HCT116 (cell line): ENCODE data around the gene LRRN1. TPM values are rescaled to one million over a fixed set of nuclear protein-coding genes. Genes with fewer than 3 reads are reported as not detected.

Experiments
- ATAC-seq: fragments of 200-7000 bp; cut with Tn5 transposase; 2 replicates; pipeline ENCODE4 v1.9.1; 2020; ENCODE audit warnings: mild to moderate bottlenecking, moderate library complexity
- BruUV-seq: library from RNA; stranded (reverse); fragments of 400-500 nt; replicated peaks from 2 replicates; lab custom pipeline; 2021; lab: Mats Ljungman, UMichigan
- CTCF ChIA-PET: fragments of 300-600 bp; sonication (Branson Sonifier 250); formaldehyde crosslinking; loops from one replicate; lab custom pipeline; 2021; ENCODE audit warnings: antibody characterized with exemption; lab: Charles Lee
- POLR2A ChIA-PET: fragments of 300-600, 350-600 bp; sonication (Branson Sonifier 250); formaldehyde crosslinking; loops from one replicate; lab custom pipeline; 2021; ENCODE audit warnings: antibody characterized with exemption; lab: Charles Lee
- RAD21 ChIA-PET, 2 experiments: fragments of 300-600 bp; sonication (Branson Sonifier 250); formaldehyde crosslinking; loops; one replicate each; lab custom pipeline; 2023; ENCODE audit warnings: low total read pairs in 2 of 2; ENCODE audit not compliant: uncharacterized antibody in 2 of 2, unreplicated experiment in 2 of 2, low non-redundant PET in 1 of 2; lab: Charles Lee
- DNase-seq: peaks from one replicate; pipeline ENCODE4 v3.0.0-alpha.2; 2010; ENCODE audit warnings: low read depth, low spot score
- H2AFZ ChIP-seq: fragments of 200-600 bp; shearing (Covaris generic), sonication (generic); 2 replicates; pipeline ENCODE4 v1.6.1; 2017; ENCODE audit warnings: low read depth, mixed run types, mixed read lengths, antibody characterized with exemption, low read length; ENCODE audit not compliant: poor library complexity, severe bottlenecking
- H3K27ac ChIP-seq: 2 replicates; pipeline ENCODE4 v1.5.1; 2012; ENCODE audit warnings: low read depth, low read length
- H3K27me3 ChIP-seq: fragments of 200-600 bp; sonication (generic); 2 replicates; pipeline ENCODE4 v1.6.1; 2016; ENCODE audit warnings: mixed run types, low read length, mixed read lengths; ENCODE audit not compliant: insufficient read depth
- H3K36me3 ChIP-seq, 2 experiments: fragments of 200-500 bp in 1 of 2; fragments of 200-600 bp in 1 of 2; sonication (Bioruptor generic) in 1 of 2; sonication (generic) in 1 of 2; 2 replicates each; pipeline versions ENCODE4 v1.5.1 to v1.6.1; 2014 to 2016; ENCODE audit warnings: low read length in 2 of 2, inconsistent platforms in 1 of 2, mixed read lengths in 1 of 2, mixed run types in 1 of 2; ENCODE audit not compliant: insufficient read depth in 2 of 2, control insufficient read depth in 1 of 2
- H3K4me1 ChIP-seq, 2 experiments: fragments of 200-600 bp in 1 of 2; sonication (generic) in 1 of 2; 2 replicates each; pipeline versions ENCODE4 v1.5.1 to v1.6.1; 2012 to 2017; ENCODE audit warnings: low read length in 2 of 2, inconsistent platforms in 1 of 2, mild to moderate bottlenecking in 1 of 2, mixed read lengths in 1 of 2, mixed run types in 1 of 2, moderate library complexity in 1 of 2; ENCODE audit not compliant: insufficient read depth in 2 of 2, control insufficient read depth in 1 of 2
- H3K4me2 ChIP-seq: fragments of 200-600 bp; sonication (generic); 2 replicates; pipeline ENCODE4 v1.6.1; 2017; ENCODE audit warnings: mixed run types, low read length, mixed read lengths
- H3K4me3 ChIP-seq, 2 experiments: fragments of 200-600 bp in 1 of 2; sonication (generic) in 1 of 2; replicated peaks in 1 of 2; 2 replicates each; pipeline ENCODE4 v1.5.1; 2011 to 2016; ENCODE audit warnings: low read length in 2 of 2, control low read depth in 1 of 2, low read depth in 1 of 2, mild to moderate bottlenecking in 1 of 2, mixed read lengths in 1 of 2, mixed run types in 1 of 2
- H3K79me2 ChIP-seq: fragments of 200-600 bp; sonication (generic); 2 replicates; pipeline ENCODE4 v1.6.1; 2017; ENCODE audit warnings: mild to moderate bottlenecking, mixed run types, low read length, moderate library complexity, mixed read lengths; ENCODE audit not compliant: insufficient read depth
- H3K9ac ChIP-seq: fragments of 200-600 bp; sonication (generic); 2 replicates; pipeline ENCODE4 v1.6.1; 2016; ENCODE audit warnings: low read length, mixed read lengths
- H3K9me2 ChIP-seq: fragments of 200-600 bp; sonication (generic), shearing (Covaris generic); 2 replicates; pipeline ENCODE4 v1.6.1; 2017; ENCODE audit warnings: mixed run types, mild to moderate bottlenecking, moderate library complexity; ENCODE audit not compliant: insufficient read depth
- H3K9me3 ChIP-seq, 2 experiments: fragments of 200-500 bp in 1 of 2; fragments of 200-600 bp in 1 of 2; sonication (Bioruptor generic) in 1 of 2; sonication (generic) in 1 of 2; 2 replicates each; pipeline ENCODE4 v1.6.1; 2014 to 2017; ENCODE audit warnings: low read length in 2 of 2, mixed read lengths in 2 of 2, inconsistent platforms in 1 of 2, low read depth in 1 of 2, mild to moderate bottlenecking in 1 of 2, mixed run types in 1 of 2, moderate library complexity in 1 of 2; ENCODE audit not compliant: control insufficient read depth in 1 of 2, insufficient read depth in 1 of 2
- H4K20me1 ChIP-seq: fragments of 200-600 bp; sonication (generic), shearing (Covaris generic); 2 replicates; pipeline ENCODE4 v1.6.1; 2017; ENCODE audit warnings: mixed run types, mild to moderate bottlenecking, moderate library complexity; ENCODE audit not compliant: insufficient read depth
- CBX3 ChIP-seq: IDR thresholded peaks from 2 replicates; pipeline ENCODE4 v1.6.1; 2012; ENCODE audit warnings: low read depth
- CEBPB ChIP-seq: IDR thresholded peaks from 2 replicates; pipeline ENCODE4 v1.6.1; 2012; ENCODE audit warnings: low read depth
- CTCF ChIP-seq, 3 experiments: fragments of 200-600 bp in 1 of 3; sonication (generic) in 1 of 3; IDR thresholded peaks in 2 of 3; conservative IDR thresholded peaks in 1 of 3; 2 replicates each; pipeline ENCODE4 v1.5.1; 2012 to 2017; ENCODE audit warnings: low read depth in 2 of 3, low read length in 2 of 3, antibody characterized with exemption in 1 of 3, borderline replicate concordance in 1 of 3, control low read depth in 1 of 3, mild to moderate bottlenecking in 1 of 3, mixed read lengths in 1 of 3, mixed run types in 1 of 3, moderate library complexity in 1 of 3; ENCODE audit not compliant: insufficient read depth in 1 of 3
- EGR1 ChIP-seq: IDR thresholded peaks from 2 replicates; pipeline ENCODE4 v1.6.1; 2012; ENCODE audit warnings: low read depth
- ELF1 ChIP-seq: IDR thresholded peaks from 2 replicates; pipeline ENCODE4 v1.6.1; 2012; ENCODE audit warnings: low read depth, borderline replicate concordance
- EZH2 ChIP-seq: fragments of 200-600 bp; sonication (generic); IDR thresholded peaks from 2 replicates; pipeline ENCODE4 v1.6.1; 2017; ENCODE audit warnings: antibody characterized with exemption, mixed run types
- MAX ChIP-seq: IDR thresholded peaks from 2 replicates; pipeline ENCODE4 v1.6.1; 2012
- POLR2A ChIP-seq: IDR thresholded peaks from 2 replicates; pipeline ENCODE4 v1.7.0; 2011; ENCODE audit warnings: borderline replicate concordance; ENCODE audit not compliant: insufficient read depth, insufficient read length; ENCODE audit errors: extremely low read depth
- SIN3A ChIP-seq: IDR thresholded peaks from 2 replicates; pipeline ENCODE4 v1.6.1; 2012; ENCODE audit warnings: low read depth
- TCF7L2 ChIP-seq: IDR thresholded peaks from 2 replicates; pipeline ENCODE4 v1.7.0; 2011; ENCODE audit warnings: borderline replicate concordance, inconsistent platforms; ENCODE audit not compliant: insufficient read depth, insufficient read length; ENCODE audit errors: extremely low read depth
- ZBTB33 ChIP-seq: IDR thresholded peaks from 2 replicates; pipeline ENCODE4 v1.6.1; 2011; ENCODE audit warnings: mild to moderate bottlenecking, low read length, moderate library complexity; ENCODE audit not compliant: insufficient replicate concordance; ENCODE audit errors: extremely low read depth
- ZFX ChIP-seq: fragments of 450-650 bp; IDR thresholded peaks from 2 replicates; pipeline ENCODE4 v1.6.1; 2017
- intact Hi-C: fragments of 100-400 bp; cut with micrococcal nuclease; formaldehyde crosslinking; loops from 2 replicates; pipeline ENCODE4 v1.10.0; 2022
- total RNA-seq: library from RNA; stranded (reverse); gene quantifications from one replicate; pipeline ENCODE4 v1.2.1, GENCODE V29; 2021; ENCODE audit not compliant: unreplicated experiment

LRRN1 gene
- total RNA-seq, 1 experiment from 2014 or later, result 0.10 TPM

GRCh38 chr3:3825035-3825434 is 25.8 kb downstream of the LRRN1 start:
- no peak overlapping the region for H2AFZ ChIP-seq
- ChIA-PET CTCF (no interaction called here), RAD21 (no interaction called here), POLR2A (no interaction called here)
- H3K79me2 ChIP-seq, result no peaks in the 10 kb centered on the region
- no peak overlapping the region for H3K4me2 ChIP-seq
- no peaks in the 10 kb centered on the region for H3K9me2 ChIP-seq
- H3K4me3 ChIP-seq, result no peak overlapping the region
- H3K27me3 ChIP-seq, result no peaks in the 10 kb centered on the region
- no peaks in the 10 kb centered on the region for H3K36me3 ChIP-seq
- intact Hi-C loops, result no loop called here
- TF ChIP-seq CBX3 (no peak), POLR2A (no peak), EZH2 (no peak), EGR1 (no peak), CTCF (IDR thresholded peaks at IDR 0.05 in 2 of 3, conservative IDR thresholded peaks at IDR 0.05 in 1 of 3; ENCODE audit: borderline replicate concordance in 1 of 3, insufficient read depth in 1 of 3, low read depth in 2 of 3, low read length in 2 of 3) (no peak), SIN3A (no peak), ZFX (no peak), TCF7L2 (no peak), ZBTB33 (no peak), MAX (no peak), ELF1 (no peak), CEBPB (no peak)
- no peak for ATAC-seq
- H3K27ac ChIP-seq, result no peak overlapping the region
- no peaks in the 10 kb centered on the region for H3K4me1 ChIP-seq
- DNase-seq, result no peak
- BruUV-seq, result no TSS peak
- H3K9ac ChIP-seq, result no peak overlapping the region
- H4K20me1 ChIP-seq, result no peaks in the 10 kb centered on the region
- H3K9me3 ChIP-seq, result peaks cover 0 to 20% of the 10 kb centered on the region in 2 experiments; a peak in 2 of 4 replicates
